Neural crest cell (in vitro differentiated cells): ENCODE data around the gene TSPAN17. TPM values are rescaled to one million over a fixed set of nuclear protein-coding genes. Genes with fewer than 3 reads are reported as not detected.

ENCODE experiments used
- DNase-seq: peaks from one replicate; pipeline ENCODE4 v3.0.0; 2021; ENCODE audit warnings: low read depth, mixed read lengths, low spot score
- H3K27ac Mint-ChIP-seq: one replicate; pipeline ENCODE4 v1.8.0; 2021; ENCODE audit warnings: mild to moderate bottlenecking, mixed read lengths; ENCODE audit not compliant: unreplicated experiment
- H3K27me3 Mint-ChIP-seq: 2 replicates; pipeline ENCODE4 v1.8.0; 2021; ENCODE audit warnings: low read depth, mild to moderate bottlenecking, mixed read lengths
- H3K36me3 Mint-ChIP-seq: 2 replicates; pipeline ENCODE4 v1.8.0; 2021; ENCODE audit warnings: low read depth, mild to moderate bottlenecking, mixed read lengths
- H3K4me1 Mint-ChIP-seq: 2 replicates; pipeline ENCODE4 v1.8.0; 2021; ENCODE audit warnings: mixed read lengths
- H3K4me3 Mint-ChIP-seq: one replicate; pipeline ENCODE4 v1.8.0; 2021; ENCODE audit warnings: mild to moderate bottlenecking, mixed read lengths
- H3K9me3 Mint-ChIP-seq: 2 replicates; pipeline ENCODE4 v1.8.0; 2021; ENCODE audit warnings: mixed read lengths
- total RNA-seq: library from RNA; stranded (reverse); gene quantifications from 2 replicates; pipeline ENCODE4 v1.2.1, GENCODE V29; 2021
- TF ChIP-seq, protein P1 (sequence below): fragments of 200-600 bp; sonication (generic); conservative IDR thresholded peaks from 2 replicates; pipeline ENCODE4 v1.5.0; 2021; ENCODE audit warnings: antibody characterized with exemption, mild to moderate bottlenecking

Gene TSPAN17
- total RNA-seq, 1 donor from 2014 or later: 40.9 TPM

DNA sequence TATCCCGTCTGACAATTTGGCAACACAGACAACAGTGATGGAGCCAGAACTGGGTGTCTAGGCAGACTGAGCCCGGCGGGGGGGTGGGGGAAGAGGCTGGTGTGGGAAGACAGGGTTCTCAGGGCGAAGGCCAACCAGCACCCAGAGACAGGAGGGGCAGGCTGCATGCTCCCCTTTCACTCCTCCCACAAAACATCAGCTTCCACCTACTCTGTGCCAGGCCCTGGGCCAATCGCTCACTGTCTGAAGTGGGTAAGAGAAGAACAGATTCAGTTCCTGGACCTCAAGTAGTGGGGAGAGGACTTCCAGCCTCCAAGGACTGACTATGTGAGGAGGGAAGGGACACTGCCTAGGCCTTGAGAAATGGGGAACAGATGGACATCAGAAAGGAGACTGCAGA lies 19.7 kb upstream of the TSPAN17 start:
- peaks cover 91% of the 10 kb centered on the region for H3K27me3 Mint-ChIP-seq
- no peaks in the 10 kb centered on the region for H3K36me3 Mint-ChIP-seq
- H3K9me3 Mint-ChIP-seq: no peaks in the 10 kb centered on the region
- no peak for DNase-seq
- TF ChIP-seq, protein P1, sequence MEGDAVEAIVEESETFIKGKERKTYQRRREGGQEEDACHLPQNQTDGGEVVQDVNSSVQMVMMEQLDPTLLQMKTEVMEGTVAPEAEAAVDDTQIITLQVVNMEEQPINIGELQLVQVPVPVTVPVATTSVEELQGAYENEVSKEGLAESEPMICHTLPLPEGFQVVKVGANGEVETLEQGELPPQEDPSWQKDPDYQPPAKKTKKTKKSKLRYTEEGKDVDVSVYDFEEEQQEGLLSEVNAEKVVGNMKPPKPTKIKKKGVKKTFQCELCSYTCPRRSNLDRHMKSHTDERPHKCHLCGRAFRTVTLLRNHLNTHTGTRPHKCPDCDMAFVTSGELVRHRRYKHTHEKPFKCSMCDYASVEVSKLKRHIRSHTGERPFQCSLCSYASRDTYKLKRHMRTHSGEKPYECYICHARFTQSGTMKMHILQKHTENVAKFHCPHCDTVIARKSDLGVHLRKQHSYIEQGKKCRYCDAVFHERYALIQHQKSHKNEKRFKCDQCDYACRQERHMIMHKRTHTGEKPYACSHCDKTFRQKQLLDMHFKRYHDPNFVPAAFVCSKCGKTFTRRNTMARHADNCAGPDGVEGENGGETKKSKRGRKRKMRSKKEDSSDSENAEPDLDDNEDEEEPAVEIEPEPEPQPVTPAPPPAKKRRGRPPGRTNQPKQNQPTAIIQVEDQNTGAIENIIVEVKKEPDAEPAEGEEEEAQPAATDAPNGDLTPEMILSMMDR: no peak
- no peak overlapping the region for H3K27ac Mint-ChIP-seq
- no peak overlapping the region for H3K4me3 Mint-ChIP-seq
- peaks cover 6% of the 10 kb centered on the region for H3K4me1 Mint-ChIP-seq

DNA sequence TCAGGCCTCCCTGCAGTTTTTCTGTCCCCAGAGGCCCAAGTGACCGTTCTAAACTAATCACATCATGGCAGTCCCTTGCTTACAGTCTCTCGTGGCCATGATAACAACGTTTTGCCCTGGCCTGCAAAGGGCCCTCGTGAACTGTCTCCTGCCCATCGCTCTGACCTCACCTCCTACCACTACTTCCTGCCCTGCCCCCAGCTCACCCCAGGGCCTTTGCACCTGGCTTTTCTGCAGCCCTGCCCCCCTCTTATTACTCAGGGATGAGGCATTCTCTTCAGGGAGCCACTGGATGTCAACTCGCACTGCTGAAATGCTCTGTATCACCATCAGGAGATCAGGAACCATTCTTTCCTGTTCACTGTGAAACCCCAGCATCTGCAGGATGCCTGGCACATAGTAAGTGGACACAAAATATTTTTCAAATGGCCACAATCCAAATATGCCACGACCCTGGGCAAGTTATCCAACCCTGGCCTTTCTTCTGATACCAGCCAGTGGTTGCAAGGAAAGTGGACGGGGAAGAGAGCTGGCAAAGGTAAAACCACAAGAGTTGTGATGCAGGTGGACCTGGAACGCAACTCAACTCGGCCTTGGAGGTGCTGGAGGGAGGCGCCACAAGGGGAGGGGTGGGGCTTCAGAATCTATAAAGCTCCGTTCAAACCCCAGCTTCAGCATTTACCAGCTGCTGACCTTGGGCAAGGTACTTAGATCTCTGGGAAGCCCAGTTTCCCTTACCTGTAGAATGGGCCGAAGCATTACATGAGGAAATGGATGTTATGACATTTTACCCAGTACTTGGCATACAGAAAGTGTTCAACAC lies 18.7 kb upstream of the TSPAN17 start:
- DNase-seq: no peak
- H3K36me3 Mint-ChIP-seq: no peaks in the 10 kb centered on the region
- no peak overlapping the region for H3K27ac Mint-ChIP-seq
- H3K9me3 Mint-ChIP-seq: no peaks in the 10 kb centered on the region
- TF ChIP-seq, protein P1: no peak
- peaks cover 6% of the 10 kb centered on the region for H3K4me1 Mint-ChIP-seq
- peak overlapping the region; percentile 81 for H3K4me3 Mint-ChIP-seq
- H3K27me3 Mint-ChIP-seq: peaks cover 91% of the 10 kb centered on the region

DNA sequence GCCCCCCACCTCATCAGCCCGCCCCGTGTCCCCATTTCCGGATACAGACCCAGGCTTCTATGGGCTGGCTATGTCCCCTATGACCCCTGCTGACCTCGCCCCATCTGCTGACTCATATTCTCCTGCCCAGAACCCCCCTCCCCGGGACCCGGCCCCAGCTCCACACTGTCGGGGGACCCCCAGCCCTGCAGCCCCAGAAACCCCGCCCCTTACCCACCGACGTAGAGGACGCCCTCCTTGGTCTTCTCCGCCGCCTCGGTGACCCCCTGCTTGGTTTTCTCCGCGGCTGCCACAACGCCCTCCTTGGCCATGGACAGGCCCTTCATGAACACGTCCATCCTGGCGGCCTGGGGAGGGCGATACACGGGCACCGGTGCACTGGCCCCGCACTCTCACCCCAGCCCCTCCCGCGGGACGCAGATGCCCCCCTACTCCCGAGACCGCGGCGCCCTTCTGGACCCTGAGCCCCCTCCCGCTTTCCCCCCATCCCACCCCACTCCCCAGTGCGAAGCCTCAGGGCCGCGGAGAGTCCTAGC lies 17.9 kb upstream of the TSPAN17 start:
- Mint-ChIP-seq H3K27me3 (peaks cover 91% of the 10 kb centered on the region), H3K36me3 (no peaks in the 10 kb centered on the region), H3K4me1 (peaks cover 6% of the 10 kb centered on the region), H3K9me3 (no peaks in the 10 kb centered on the region), H3K27ac (no peak overlapping the region), H3K4me3 (peak overlapping the region; percentile 81)
- DNase-seq: no peak
- TF ChIP-seq, protein P1: no peak

DNA sequence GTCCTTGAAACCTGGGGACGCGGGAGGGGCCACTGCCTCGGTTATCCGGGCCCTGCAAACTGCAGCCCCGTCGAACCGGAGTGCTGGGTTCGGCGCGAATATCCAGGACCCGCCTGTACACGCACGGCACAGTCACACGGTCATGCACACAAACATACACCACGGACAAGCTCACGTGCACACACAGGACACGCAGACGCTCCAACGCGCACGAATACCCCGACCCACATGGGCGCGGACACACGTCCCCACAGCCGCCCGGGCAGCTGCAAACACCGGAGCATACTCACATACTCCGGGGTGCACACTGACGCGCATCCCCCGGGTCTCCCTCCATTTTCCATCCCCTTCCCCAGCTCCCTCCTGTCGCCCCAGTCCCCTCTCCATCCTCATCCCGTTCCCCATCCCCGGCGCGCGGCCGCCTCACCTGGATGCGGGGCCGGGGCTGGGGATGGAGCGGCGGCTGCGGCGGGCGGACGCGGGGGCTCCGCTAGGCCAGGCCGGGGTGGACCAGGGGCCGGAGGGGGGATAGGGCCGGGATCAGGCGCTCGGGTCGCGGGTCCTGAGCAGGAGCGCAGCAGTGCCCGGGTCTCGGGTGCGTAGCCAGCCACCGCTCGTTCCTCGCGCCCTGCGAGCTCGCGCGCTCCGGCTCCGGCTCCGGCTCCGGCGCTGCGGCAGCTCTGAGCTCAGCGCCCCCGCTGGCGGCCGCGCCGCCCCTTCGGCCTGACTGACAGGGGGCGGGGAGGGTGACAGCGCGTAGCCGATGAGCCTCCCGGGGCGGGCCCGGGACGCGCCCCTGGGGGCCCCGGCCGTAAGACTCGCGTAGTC lies 17.2 kb upstream of the TSPAN17 start, which contains the start of the genes EIF4E1B and SNCB:
Gene EIF4E1B (plus strand): TSS at position 823 of the 828 bp plus-strand sequence. CDS start 12,113 bp downstream, outside the sequence.
Gene SNCB (minus strand): TSS at position 682 of the 828 bp plus-strand sequence. CDS start 880 bp downstream, outside the sequence.
- DNase-seq: peak; percentile 53
- peaks cover 2% of the 10 kb centered on the region for H3K9me3 Mint-ChIP-seq
- no peak within 1 kb of the TSS for H3K27ac Mint-ChIP-seq
- H3K36me3 Mint-ChIP-seq: no peaks in the 10 kb centered on the region
- TF ChIP-seq, protein P1: no peak
- peaks cover 92% of the 10 kb centered on the region for H3K27me3 Mint-ChIP-seq
- H3K4me1 Mint-ChIP-seq: peaks cover 6% of the 10 kb centered on the region
- H3K4me3 Mint-ChIP-seq: peak within 1 kb of the TSS; percentile 81

DNA sequence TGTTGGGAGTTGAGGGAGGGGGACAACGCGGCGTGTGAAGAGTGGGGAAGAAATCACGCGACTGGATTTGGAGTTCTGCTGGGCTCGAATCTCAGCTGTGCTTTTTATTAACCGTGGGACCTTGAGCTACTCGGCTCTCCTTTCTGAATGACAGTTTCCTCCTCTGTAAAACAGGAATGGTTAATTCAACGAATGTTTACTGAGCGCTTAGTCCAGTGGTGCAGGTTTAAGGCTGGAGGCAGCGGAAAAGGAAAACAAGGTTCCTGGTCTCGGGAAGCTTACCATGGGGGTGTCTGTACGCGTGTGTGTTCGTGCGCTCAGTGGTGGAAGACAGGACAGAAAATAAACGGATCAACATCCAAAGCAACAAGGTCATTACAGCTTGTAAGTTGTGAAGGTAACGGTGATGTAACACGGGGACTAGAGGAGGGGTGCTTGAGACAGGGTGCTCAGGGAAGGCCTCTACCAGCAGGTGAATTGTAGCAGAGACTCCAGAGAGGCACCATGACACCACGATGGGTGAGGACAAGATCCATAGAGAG lies 16.5 kb upstream of the TSPAN17 start:
- H3K36me3 Mint-ChIP-seq: no peaks in the 10 kb centered on the region
- peaks cover 3% of the 10 kb centered on the region for H3K9me3 Mint-ChIP-seq
- H3K27ac Mint-ChIP-seq: no peak overlapping the region
- TF ChIP-seq, protein P1: no peak
- H3K4me1 Mint-ChIP-seq: peaks cover 6% of the 10 kb centered on the region
- peak overlapping the region; percentile 65 for H3K4me3 Mint-ChIP-seq
- DNase-seq: no peak
- H3K27me3 Mint-ChIP-seq: peaks cover 92% of the 10 kb centered on the region
